Amygdala (tissue), 56 donors: ENCODE results near the gene SLC29A3.

Experiments used
- DNase-seq, 56 donors: peaks; one replicate each; lab custom pipeline; 2025; lab: John Stamatoyannopoulos, UW

SLC29A3 gene

GRCh38 chr10:71399946-71400345, 80.9 kb downstream of the SLC29A3 start:
- no peak for DNase-seq

- DNase-seq: no peak
Observed at GRCh38 chr10:71401056-71401455, 82.0 kb downstream of the SLC29A3 start.

DNA sequence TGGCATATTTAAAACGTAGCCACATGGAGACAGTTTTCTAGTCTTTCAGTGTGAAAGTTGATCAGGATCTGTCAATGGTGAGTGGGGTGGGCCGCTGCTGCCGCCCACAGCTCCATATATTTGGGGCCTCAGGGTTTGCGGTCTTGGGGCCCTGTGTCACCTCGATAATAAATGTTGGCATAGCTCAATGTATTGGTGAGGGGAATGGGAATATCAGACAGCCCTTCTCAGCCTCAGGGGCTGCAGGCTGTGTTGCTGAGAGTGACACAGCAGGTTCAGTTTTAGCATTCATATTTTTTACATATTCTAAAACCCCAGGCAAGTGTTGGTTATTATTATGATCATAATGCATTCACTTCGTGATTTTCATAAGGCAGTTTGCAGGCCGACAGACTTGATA, 82.9 kb downstream of the SLC29A3 start:
- no peak for DNase-seq

DNA sequence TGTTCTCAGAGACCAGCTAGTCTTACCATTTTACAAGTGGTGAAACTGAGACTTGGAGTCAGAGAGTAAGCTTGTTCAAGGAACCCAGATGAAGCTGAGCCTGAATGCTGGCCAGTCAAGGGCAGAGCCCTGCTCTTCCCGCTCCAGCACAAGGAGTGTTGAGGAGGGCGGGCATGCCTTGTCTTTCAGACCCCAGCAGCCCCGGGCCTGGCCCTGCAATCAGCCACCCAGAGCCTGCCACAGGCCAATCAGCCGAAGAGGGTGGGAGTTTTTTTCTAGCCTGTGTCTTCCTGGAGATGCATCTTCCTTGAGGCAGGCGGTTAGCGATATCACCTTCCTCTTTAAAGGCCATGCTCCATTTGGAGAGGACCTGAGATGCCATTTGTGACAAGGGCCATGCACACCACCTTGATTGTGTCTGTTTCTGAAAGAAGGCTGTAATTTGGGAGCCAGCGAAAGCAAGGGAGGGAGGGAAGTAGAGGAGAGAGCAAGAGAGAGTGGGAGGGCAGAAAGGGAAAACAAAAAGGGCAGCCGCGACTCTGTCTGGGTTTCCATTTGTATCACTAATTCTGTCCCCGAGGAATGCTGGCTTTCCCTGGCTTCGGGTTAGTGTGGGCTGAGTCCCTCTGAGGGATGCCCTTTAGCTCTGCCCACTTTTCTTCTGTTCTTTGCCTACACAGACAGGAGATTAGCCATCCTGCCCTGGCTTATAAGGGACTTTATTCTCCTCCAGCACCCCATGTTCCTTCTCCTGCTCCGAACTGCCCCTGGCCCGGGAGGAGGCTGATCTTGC, 85.6 kb downstream of the SLC29A3 start:
- no peak for DNase-seq

DNA sequence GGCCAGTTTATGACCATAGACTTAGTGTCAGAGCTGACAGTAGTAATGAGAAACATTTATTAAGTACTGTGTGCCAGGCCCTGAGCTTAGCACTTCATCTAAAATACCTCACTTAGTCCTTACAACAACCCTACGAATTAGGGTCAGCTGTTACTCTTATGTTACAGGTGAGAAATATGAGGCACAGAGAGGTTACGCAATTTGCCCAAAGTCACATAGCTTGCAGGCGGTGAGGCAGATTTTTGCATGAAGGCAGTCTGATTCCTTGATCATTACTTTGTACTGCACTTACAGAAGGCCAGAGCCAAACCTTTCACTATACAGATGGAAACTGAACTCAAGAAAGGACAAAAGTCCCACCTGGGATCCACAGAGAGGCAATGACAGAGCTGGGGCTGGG, 87.8 kb downstream of the SLC29A3 start:
- DNase-seq: no peak

DNA sequence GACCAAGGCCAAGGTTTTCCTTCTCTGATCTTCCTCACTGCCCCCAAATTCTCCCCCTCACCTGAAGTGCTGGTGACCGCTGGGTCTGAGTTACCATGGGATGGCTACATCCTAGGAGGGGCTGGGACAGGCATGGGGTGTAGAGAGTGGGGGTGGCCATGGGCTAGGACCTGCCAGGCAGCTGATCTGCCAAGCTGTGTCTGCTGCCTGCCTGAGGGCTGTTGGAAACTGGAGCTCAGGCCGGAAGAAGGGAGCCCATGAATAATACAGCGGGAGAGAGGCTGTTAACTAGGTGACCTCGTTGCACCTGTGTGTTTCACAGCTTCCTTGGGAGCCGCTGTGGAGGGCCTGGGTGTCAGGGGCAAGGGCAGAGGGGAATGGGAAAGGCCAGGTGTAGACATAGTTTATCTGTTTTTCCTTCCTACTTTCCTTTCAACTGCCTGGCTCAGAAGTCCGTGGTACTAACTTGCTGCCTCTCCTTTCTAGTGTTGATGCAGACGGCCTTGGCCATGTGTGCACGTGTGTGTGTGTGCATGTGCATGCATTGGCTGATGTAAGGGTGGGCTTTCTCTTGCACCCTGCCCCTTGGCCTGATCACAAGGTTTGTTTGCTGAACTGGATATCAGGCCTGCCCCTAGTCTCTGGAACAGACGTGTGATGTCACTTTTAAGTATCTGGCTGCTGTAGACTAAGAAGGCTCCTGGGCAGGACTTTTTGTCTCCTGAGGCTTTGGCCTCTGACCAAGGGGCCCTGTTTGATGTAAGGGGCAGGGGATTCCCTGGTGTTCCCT, 89.6 kb downstream of the SLC29A3 start:
- DNase-seq: no peak

DNA sequence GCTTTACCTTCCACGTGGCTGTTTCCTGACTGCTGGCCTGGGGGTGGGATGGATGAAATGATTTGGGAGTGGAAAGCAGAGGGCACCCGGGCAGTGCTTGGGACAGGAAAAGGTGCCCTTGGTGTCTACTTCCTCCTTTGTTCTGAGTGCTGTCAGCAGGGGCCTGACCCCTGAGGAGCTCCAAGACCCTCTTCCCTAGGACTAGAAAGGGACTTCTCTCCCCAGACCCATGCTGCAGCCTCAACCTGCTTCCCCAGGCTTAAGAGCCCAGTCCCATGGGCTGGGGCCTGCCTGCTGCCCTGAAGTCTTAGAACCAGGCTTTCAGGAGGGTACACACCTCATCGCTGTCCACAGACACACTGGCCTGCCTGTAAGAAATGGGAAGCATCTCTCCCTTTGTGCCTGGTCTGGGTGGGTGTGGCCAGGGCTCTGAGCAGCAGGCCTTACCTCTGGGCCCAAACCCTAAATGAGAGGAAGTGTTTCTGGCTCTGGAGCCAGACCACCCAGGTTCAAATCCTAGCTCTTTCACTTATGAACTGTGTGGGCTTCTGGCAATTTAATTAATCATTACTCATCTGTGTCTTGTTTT, 90.6 kb downstream of the SLC29A3 start:
- no peak for DNase-seq
